ENCODE measurements around the gene RGS17. TPM values are rescaled to one million over a fixed set of nuclear protein-coding genes. Genes with fewer than 3 reads are reported as not detected.

Gene RGS17
- total RNA-seq, 4 donors from 2014 or later: 0.08 to 0.16 TPM; not detected in 2

- no peak overlapping the region for H3K4me3 ChIP-seq (ENCODE audit: low read depth, poor library complexity, severe bottlenecking)
- 76 to 89% methylated on average over 4 of the region's 4 CpGs for WGBS, 2 donors
- TF ChIP-seq POLR2A (IDR thresholded peaks at IDR 0.05): no peak
- no peak for TF ChIP-seq CTCF (IDR thresholded peaks at IDR 0.05)
- intact Hi-C loops (cut with DNase I; ENCODE audit: low total_unique reads): loop anchor here (10.0 kb wide), 1 partner anchor 163 kb away; no protein-coding TSS in a partner anchor
- no peak for DNase-seq (ENCODE audit: low spot score in 2 of 2)
Measured at GRCh38 chr6:153027480-153027879, 103.6 kb downstream of the RGS17 start.

GRCh38 chr6:153024709-153025017 is 106.4 kb downstream of the RGS17 start:
- TF ChIP-seq POLR2A (IDR thresholded peaks at IDR 0.05) (no peak), CTCF (IDR thresholded peaks at IDR 0.05) (no peak)
- H3K4me3 ChIP-seq (ENCODE audit: low read depth, poor library complexity, severe bottlenecking): no peak overlapping the region
- intact Hi-C loops (cut with DNase I; ENCODE audit: low total_unique reads): loop anchor here (5.0 to 10.0 kb wide), 2 partner anchors 67 to 160 kb away; no protein-coding TSS in a partner anchor
- 7 to 12% methylated on average over 1 of the region's 1 CpG for WGBS, 2 donors
- no peak for DNase-seq (ENCODE audit: low spot score in 2 of 2)

- peak in 1 of 2 donors; percentile 27 for DNase-seq (ENCODE audit: low spot score in 2 of 2)
- no peak for TF ChIP-seq CTCF (IDR thresholded peaks at IDR 0.05)
- TF ChIP-seq POLR2A (IDR thresholded peaks at IDR 0.05): no peak
- H3K4me3 ChIP-seq (ENCODE audit: low read depth, poor library complexity, severe bottlenecking): no peak overlapping the region
- intact Hi-C loops (cut with DNase I; ENCODE audit: low total_unique reads): loop anchor here (5.0 to 10.0 kb wide), 2 partner anchors 67 to 159 kb away; no protein-coding TSS in a partner anchor
- WGBS, 2 donors: 43% methylated on average over 6 of the region's 6 CpGs
Measured at GRCh38 chr6:153023977-153024708, 106.9 kb downstream of the RGS17 start.

GRCh38 chr6:153018355-153018754 is 112.7 kb downstream of the RGS17 start:
- intact Hi-C loops (cut with DNase I; ENCODE audit: low total_unique reads): no loop called here
- no peak for DNase-seq (ENCODE audit: low spot score in 2 of 2)
- no peak for TF ChIP-seq CTCF (IDR thresholded peaks at IDR 0.05)
- no peak for TF ChIP-seq POLR2A (IDR thresholded peaks at IDR 0.05)
- 92 to 95% methylated on average over 3 of the region's 3 CpGs for WGBS, 2 donors
- no peak overlapping the region for H3K4me3 ChIP-seq (ENCODE audit: low read depth, poor library complexity, severe bottlenecking)

GRCh38 chr6:153016846-153017245 is 114.2 kb downstream of the RGS17 start:
- H3K4me3 ChIP-seq (ENCODE audit: low read depth, poor library complexity, severe bottlenecking): no peak overlapping the region
- no peak for DNase-seq (ENCODE audit: low spot score in 2 of 2)
- 80 to 85% methylated on average over 3 of the region's 3 CpGs for WGBS, 2 donors
- TF ChIP-seq CTCF (IDR thresholded peaks at IDR 0.05) (no peak), POLR2A (IDR thresholded peaks at IDR 0.05) (no peak)
- intact Hi-C loops (cut with DNase I; ENCODE audit: low total_unique reads): no loop called here

Data from lower leg skin (tissue), 4 donors.